ENCODE measurements around the gene GLIPR2.
"Not testable (repeated sequence)": the region's sequence is repeated elsewhere in the genome, so short reads cannot be mapped to it uniquely, and the experiment has no call there.

The GLIPR2 gene

DNA sequence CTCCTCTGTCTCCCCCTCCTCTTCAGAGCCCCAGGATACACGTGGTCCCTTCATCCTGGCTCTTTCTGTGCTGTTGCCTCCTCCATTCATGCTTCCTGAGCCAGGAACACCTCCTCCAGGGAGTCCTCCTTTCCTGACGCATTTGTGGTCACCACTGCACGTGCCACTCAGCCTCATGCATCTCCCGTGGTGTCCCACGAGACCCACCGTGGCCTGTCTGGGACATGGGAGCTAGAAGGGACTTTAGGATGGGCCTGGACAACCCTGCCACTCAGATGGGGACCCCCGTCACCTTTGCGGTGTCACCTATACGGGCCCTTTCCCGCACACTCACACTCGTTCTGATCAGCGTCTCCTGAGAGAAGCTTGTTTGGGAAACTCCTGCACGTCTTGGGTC, 6.7 kb downstream of the GLIPR2 start:
- in situ Hi-C loops (cut with HindIII; ENCODE audit: low sequenced_read_pairs) = no loop called here

DNA sequence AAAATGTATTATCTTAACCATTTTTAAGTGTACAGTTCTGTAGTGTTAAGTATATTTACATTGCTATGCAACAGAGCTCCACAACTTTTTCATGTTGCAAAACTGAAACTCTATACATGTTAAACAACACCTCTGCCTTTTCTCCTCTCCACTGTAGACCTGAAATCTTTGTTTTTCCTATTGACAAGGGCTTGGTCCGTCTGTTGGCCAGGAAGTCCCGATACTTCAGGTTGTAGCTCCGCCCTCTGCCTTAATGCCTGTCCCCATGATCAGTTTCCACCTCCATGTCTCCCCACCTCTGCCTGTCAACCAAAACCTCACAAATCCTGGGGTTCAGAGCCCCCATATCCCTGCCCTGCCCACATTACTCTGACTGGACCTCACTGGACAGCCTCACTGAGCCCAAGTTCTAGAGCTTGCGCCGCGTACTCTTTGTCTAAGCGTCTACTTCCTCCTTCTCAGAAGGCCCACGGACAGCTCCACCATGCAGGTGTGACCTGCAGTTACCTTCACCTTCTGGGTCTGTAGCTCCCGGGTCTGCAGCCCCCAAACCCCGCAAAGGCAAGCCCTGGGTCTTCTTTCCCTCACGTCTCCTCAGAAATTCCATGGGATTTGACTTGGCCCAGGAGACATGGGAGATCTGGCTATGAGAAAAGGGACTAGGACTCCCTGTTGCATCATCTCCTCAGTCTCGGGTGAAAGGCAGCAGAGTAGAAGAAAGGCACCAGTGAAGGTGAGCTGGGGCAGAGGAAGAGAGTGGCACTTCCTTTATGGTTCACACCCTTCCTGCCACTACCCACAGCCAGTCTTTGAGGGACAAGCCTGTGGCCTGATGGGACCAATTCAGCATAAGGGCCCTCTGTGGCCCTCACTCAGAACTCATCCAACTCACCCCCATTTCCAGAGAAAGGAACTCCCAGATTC, 8.0 kb downstream of the GLIPR2 start:
- in situ Hi-C loops (cut with HindIII; ENCODE audit: low sequenced_read_pairs) = no loop called here

DNA sequence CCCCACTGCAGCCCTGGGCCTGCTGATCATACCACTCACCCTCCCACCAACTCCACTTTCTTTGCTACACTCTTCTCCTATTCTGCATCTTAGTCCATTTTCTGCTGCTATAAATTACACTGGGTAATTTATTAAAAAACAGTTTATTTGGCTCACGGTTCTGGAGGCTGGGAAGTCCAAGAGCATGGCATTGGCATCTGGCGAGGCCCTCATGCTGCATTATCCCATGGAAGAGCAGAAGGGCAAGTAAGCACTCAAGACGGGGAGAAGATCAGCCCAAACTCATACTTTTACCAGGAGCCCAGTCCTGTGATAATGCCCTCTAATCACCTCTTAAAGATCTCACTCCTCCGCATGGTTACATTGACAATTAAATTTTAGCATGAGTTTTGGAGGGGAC, 9.4 kb downstream of the GLIPR2 start:
- in situ Hi-C loops (cut with HindIII; ENCODE audit: low sequenced_read_pairs) = no loop called here

DNA sequence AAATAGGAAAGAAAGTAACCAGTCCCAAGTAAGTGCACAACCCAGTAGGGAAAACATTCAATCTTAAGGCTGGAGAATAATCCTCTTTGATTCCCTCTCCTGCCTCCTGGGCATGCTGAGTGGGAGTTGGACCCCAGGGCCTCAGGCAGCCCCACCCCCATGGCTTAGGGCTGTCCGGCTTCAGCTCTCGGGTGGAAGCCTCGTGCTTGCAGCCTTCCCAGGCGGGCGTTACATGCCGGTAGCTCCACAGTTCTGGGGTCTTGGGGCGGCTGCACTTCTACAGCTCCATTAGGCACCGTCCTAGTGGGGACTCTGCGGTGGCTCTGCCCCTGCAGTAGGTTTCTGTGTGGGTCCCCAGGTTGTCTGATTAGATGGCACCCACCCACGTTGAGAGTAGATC, 10.1 kb downstream of the GLIPR2 start:
- in situ Hi-C loops (cut with HindIII; ENCODE audit: low sequenced_read_pairs) = no loop called here

DNA sequence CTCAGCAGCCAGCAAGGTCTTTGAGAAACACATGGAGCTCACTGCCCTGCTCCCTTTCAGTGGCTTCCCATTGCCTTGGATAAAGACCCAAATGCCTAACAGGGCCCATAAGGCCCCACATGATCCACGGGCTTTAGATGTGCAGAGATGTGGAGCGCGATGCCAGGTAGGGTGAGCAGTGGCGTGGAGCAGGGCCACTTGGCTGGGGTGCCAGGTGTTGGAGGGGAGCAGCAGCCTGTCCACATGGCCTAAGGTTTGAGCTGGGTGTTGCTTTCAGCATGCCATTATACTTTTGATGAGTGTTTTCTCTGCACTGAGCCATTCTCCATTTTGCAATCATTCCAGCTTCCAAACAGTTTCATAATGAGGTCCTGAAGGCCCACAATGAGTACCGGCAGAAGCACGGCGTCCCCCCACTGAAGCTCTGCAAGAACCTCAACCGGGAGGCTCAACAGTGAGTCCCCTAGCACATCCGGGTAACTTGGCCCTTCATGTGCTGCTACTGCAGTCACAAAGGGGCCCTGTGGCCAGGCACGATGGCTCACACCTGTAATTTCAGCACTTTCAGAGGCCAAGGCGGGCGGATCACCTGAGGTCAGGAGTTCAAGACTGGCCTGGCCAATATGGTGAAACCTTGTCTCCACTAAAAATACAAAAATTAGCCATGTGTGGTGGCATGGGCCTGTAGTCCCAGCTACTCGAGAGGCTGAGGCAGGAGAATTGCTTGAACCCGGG, 11.1 kb downstream of the GLIPR2 start:
- in situ Hi-C loops (cut with HindIII; ENCODE audit: low sequenced_read_pairs) = no loop called here

DNA sequence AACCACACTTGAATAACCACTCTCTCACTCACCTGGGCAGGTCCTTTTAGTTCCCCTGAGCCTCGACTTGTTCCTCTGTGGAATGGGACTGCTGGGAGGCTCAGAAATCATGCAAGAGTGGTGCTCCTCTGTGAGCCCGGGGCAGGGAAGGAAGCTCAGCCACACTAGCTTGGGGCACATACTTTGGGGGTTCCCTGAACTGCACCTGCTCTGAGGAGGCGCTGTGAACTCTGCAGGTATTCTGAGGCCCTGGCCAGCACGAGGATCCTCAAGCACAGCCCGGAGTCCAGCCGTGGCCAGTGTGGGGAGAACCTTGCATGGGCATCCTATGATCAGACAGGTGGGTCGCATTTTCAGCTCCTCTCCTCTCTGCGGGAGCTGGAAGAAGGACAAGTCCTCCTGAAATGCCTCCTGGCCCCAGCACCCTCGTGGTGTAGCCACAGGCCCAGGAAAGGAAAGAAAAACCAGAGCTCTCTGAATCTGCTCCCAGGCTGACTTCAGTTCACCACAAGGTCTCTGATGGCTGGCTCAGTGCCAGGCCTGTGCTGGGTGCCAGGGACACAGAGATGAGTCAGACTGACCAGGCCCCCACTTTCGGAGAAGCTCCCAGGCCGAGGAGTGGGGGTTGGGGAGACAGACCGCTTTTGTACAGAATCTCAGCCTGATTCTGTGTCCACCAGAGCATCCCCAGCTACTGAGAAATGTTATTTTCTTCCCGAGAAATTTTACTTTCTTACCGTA, 11.9 kb downstream of the GLIPR2 start:
- in situ Hi-C loops (cut with HindIII; ENCODE audit: low sequenced_read_pairs) = no loop called here

DNA sequence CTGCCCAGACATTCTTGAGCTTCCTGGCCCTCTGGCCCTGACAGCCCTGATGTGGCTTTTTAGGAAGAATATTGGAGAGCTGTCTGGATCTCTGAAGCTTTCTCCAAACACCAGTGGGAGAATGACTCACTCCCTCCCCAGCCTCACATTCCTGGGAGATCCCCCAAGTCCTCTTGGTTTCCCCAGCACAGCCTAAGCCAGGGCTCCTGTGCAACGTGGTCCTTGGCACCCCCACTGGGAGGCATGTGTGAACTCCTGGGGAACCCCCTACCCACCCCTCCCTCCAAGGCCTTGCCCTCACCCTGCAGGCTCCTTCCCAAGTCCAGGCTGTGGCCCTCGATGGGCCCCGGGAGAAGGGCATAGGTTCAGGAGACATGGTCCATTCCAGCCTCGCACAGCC, 12.7 kb downstream of the GLIPR2 start:
- in situ Hi-C loops (cut with HindIII; ENCODE audit: low sequenced_read_pairs) = no loop called here

DNA sequence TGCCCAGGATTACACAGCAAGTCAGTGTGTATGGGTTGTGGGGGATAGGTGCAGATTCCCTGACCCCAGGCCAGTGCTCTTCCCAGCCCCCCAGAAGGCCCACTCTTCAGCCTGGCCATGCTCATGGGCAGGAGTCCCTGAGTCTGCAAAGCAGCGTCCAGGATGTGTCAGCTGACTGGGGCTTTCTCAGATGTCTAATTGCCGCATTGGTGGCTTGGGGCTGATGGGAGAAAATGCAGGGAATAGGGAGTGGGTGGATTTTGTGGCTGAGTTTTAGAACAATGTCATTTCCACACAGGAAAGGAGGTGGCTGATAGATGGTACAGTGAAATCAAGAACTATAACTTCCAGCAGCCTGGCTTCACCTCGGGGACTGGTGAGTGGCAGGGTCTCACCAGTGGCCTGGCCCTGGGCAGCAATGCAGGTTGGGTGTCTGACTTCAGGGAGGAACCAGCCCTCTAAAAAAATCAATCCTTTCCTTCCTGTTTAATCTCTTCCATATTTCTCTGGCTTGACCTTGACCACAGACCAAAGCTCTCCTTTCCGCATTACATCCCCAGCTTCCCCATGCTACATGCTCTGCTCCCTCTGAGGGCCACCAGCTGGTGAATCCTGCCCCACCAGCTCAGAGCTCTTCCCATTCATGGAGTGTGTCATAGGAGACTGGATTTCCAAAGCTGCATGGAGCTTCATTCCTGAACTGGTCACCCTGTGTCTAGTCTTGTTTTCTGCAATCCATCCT, 14.2 kb downstream of the GLIPR2 start:
- in situ Hi-C loops (cut with HindIII; ENCODE audit: low sequenced_read_pairs) = no loop called here

DNA sequence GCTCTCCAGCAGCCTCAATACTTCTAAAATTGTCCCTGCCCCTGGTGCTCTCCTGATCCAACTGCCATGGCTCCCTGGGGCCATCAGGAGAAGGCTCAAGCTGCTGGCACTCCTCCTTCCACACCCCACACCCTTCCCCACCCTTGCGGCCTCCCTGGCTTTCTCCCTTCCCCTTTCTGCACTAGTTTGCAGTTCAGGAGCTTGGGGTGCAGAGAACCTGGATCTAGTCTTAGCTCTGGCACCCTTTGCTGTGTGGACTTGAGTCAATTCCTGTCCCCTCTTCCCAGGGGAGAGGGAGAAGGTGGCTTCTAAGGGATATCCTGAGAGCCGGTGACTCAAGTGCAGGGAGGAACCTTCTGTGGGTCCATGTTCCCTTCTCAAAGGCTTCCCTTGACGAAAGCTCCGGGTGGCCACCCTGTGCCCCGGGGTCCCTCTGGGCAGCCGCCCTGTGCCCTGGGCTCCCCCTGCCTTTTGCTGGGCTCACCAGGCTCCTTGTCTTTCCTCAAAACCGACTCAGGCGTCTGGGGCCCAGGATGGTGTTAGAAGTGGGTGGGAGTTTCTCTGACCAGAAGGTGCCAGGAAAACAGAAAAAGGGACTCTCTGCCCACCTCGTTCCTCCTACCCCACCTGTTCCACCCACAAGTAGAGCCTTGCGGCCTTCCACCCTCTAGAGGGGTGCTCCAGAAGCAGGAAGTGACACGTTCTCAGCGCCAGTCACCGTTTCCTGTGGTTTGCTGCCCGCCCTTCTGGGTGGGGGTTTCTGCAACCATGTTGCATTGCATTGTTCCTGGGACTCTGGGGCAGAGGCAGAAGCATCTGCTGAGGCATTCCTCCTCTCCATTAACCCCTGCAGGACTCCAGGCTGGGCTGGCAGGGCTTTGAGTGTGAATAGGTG, 15.0 kb downstream of the GLIPR2 start:
- in situ Hi-C loops (cut with HindIII; ENCODE audit: low sequenced_read_pairs) = no loop called here

DNA sequence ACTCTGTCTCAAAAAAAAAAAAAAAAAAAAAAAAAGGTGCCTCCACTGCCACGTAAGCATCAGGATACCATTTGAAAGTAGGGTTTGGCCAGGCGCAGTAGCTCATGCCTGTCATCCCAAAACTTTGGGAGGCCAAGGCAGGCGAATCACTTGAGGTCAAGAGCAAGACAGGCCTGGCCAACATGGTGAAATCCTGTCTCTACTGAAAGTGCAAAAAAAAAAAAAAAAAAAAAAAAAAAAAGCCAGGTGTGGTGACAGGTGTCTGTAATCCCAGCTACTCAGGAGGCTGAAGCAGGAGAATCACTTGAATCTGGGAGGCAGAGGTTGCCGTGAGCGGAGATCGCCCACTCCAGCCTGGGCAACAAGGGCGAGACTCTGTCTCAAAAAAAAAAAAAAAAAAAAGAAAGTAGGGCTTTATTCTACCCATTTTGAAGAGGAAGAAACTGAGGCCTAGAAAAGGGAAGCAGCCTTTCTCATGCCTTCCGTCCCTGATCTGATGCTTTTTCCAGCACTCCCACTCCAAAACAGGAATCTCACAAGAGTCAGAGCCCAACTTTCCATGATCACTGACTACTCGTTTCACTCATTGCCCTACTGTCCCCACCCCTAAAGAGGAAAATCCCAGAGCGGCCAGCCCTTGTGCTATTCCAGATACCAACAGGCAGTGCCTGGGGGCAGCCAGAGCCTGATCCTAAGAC, 16.4 kb downstream of the GLIPR2 start:
- in situ Hi-C loops (cut with HindIII; ENCODE audit: low sequenced_read_pairs) = no loop called here

DNA sequence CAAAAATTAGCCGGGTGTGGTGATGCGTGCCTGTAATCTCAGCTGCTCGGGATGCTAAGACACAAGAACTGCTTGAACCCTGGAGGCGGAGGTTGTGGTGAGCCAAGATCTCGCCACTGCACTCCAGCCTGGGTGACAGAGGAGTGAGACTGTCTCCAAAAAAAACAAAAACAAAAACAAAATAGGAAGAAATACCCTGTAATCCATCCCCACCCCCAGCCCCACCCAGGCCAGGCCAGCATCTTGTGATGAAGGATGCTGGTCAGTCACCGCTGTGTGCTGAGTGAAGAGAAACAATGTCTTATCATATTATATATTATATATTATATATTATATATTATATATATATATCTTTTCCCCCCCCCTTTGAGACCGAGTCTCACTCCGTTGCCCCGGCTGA, 17.2 kb downstream of the GLIPR2 start:
- in situ Hi-C loops (cut with HindIII; ENCODE audit: low sequenced_read_pairs) = no loop called here

DNA sequence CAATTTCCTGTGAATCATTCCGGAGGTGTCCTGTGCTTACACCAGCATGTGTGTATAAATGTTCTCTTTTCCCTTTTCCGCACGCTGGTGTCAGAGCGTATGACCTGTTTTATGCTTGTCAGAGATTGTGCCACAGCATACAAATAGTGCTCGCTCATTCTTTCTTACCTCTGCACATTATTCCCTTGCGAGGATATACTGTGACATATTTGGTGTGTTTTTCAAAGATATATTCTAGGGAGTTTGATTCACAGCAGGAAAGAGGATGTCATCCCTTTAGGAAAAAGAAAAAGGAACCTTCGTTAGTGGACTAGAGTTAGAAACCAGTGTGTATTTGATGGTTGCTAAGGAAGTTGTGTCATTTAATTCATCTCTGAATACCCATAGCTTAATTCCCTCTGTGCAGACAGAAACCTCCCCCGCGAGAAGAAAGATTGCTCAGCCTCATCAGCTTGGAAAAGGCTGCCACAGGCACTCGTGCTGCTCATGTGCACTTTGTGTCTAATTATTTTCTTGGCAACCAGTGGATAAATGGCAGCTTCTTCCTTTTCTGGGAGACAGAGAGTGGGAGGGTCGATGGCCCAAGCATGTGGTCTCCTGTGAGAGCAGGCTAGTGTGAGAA, 17.9 kb downstream of the GLIPR2 start:
- in situ Hi-C loops (cut with HindIII; ENCODE audit: low sequenced_read_pairs) = no loop called here

DNA sequence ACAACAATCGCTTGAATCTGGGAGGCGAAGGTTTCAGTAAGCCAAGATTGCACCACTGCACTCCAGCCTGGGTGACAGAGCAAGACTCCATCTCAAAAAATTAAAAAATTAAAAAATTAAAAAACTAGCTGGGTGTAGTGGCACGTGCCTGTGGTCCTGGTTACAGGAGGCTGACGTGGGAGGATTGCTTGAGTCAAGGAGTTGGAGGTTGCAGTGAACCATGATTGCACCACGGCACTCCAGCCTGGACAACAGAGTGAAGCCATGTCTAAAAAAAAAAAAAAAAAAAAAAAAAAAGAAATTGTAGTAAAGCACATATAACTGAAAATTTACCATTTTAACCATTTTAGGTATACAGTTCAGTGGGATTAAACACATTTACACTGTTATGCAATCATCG, 19.6 kb downstream of the GLIPR2 start:
- in situ Hi-C loops (cut with HindIII; ENCODE audit: low sequenced_read_pairs) = no loop called here

DNA sequence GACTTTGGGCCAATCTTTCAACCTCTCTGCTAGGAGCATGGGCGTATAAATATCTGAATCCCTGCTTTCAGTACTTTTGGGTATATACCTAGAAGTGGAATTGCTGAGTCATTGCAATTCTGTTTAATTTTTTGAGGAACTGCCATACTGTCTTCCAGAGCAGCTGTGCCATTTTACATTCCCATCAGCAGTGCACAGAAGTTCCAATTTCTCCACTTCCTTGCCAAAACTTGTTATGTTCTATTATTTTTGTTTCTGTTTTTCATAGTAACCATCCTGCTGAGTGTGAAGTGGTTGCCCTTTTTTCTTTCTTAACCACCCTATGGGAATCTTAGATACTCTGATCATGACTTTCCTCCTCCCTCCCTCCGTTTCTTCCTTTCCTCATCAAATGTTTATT, 21.6 kb downstream of the GLIPR2 start:
- in situ Hi-C loops (cut with HindIII; ENCODE audit: low sequenced_read_pairs) = no loop called here

DNA sequence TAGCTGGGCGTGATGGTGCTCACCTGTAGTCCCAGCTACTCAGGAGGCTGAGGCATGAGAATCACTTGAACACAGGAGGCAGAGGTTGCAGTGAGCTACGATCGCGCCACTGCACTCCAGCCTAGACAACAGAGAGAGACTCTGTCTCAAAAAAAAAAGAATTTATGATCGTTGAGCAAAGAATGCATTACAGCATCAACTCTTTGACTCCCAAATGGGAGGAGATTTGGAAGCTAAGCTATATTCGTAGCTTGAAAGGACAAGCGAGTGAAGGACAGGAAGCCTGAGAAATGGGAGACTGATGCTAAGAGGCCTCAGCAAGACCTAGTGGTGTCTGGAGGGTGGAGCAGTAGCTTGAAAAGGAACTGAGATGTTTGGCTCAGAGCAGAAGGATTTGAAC, 22.4 kb downstream of the GLIPR2 start:
- in situ Hi-C loops (cut with HindIII; ENCODE audit: low sequenced_read_pairs) = no loop called here

DNA sequence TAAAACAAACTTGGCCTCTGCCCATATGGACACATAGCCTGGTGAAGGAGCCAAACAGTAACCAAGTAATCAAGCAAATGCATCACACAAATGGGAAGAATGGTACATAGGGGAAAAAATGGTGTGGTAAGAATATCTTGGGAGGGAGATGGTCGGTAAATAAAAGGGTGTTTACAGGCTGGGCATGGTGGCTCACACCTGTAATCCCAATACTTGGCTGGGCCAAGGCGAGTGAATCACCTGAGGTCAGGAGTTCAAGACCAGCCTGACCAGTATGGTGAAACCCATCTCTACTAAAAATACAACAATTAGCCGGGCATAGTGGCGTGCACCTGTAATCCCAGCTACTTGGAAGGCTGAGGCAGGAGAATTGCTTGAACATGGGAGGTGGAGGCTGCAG, 23.0 kb downstream of the GLIPR2 start:
- in situ Hi-C loops (cut with HindIII; ENCODE audit: low sequenced_read_pairs) = not testable (repeated sequence)

DNA sequence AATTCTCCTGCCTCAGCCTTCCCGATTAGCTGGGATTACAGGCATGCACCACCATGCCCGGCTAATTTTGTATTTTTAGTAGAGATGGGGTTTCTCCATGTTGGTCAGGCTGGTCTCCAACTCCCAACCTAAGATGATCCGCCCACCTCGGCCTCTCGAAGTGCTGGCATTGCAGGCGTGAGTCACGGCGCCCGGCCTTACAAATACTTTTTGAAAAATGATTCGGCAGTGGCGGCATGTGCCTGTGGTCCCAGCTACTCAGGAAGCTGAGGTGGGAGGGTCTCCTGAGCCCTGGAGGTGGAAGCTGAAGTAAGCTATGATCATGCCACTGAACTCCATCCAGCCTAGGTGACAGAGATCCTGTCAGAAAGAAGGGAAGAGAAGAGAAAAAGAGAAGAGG, 23.6 kb downstream of the GLIPR2 start:
- in situ Hi-C loops (cut with HindIII; ENCODE audit: low sequenced_read_pairs) = not testable (repeated sequence)

DNA sequence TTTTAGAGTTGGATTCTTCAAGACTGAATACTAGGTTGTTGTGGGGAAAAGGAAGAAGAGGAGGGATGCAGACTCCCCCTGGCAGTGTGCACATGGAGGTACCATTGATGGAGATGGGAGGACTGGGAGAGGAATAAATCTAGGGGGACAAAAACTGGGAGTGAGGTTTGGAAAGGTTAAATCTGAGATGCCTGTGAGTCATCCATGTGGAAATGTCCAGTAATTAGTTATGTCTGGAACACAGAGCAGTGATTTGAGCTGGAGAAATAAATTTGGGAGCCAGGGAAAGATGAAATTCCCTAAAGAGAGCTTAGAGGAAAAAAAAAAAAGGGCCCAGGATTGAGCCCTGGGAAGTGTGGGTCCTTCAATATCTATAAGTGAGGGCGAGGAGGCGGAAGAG, 24.7 kb downstream of the GLIPR2 start:
- in situ Hi-C loops (cut with HindIII; ENCODE audit: low sequenced_read_pairs) = no loop called here

DNA sequence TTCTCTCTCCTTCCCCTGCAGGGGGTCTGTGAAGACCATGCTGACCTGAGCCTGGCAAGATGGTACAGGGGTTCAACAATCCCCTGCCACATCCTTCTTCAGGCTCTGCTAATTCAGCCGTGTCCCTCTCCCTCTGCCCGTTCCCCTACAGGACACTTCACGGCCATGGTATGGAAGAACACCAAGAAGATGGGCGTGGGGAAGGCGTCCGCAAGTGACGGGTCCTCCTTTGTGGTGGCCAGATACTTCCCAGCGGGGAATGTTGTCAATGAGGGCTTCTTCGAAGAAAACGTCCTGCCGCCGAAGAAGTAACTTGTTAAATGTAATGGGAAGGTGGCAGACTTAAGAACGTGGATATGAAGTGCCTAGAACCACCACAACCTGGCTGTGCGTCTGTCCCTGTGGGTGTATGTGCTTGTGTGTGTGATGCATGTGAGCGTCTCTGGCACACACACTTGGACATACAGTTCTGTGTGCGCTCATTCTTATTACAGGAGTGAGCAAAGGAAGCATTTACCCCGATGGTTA, 25.7 kb downstream of the GLIPR2 start:
- in situ Hi-C loops (cut with HindIII; ENCODE audit: low sequenced_read_pairs) = no loop called here
